Measurements from ENCODE around the gene AP4S1.

DNA sequence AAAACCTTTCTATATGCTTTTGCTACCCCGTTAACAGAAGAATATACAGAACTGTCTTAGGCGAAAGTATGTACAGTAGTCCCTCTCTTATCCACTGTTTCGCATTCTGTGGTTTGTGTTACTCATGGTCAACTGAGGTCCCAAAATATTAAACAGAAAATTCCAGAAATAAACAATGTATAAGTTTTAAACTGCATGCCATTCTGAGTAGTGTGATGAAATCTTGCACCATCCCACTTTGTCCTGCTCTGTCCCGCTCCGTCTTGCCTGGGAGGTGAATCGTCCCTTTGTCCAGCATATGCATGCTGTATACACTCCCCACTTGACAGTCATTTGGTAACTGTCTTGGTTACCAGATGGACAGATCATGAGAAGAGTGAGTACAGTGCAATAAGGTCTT lies 70.8 kb downstream of the AP4S1 start:
- TF ChIP-seq, protein P1, sequence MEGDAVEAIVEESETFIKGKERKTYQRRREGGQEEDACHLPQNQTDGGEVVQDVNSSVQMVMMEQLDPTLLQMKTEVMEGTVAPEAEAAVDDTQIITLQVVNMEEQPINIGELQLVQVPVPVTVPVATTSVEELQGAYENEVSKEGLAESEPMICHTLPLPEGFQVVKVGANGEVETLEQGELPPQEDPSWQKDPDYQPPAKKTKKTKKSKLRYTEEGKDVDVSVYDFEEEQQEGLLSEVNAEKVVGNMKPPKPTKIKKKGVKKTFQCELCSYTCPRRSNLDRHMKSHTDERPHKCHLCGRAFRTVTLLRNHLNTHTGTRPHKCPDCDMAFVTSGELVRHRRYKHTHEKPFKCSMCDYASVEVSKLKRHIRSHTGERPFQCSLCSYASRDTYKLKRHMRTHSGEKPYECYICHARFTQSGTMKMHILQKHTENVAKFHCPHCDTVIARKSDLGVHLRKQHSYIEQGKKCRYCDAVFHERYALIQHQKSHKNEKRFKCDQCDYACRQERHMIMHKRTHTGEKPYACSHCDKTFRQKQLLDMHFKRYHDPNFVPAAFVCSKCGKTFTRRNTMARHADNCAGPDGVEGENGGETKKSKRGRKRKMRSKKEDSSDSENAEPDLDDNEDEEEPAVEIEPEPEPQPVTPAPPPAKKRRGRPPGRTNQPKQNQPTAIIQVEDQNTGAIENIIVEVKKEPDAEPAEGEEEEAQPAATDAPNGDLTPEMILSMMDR (IDR thresholded peaks at IDR 0.05), result no peak
- TF ChIP-seq POLR2AphosphoS5 (IDR thresholded peaks at IDR 0.05; ENCODE audit: low read depth, low read length) (no peak), TCF7L2 (IDR thresholded peaks at IDR 0.05; ENCODE audit: low read depth, low read length) (no peak)
- TF ChIP-seq, protein P2, sequence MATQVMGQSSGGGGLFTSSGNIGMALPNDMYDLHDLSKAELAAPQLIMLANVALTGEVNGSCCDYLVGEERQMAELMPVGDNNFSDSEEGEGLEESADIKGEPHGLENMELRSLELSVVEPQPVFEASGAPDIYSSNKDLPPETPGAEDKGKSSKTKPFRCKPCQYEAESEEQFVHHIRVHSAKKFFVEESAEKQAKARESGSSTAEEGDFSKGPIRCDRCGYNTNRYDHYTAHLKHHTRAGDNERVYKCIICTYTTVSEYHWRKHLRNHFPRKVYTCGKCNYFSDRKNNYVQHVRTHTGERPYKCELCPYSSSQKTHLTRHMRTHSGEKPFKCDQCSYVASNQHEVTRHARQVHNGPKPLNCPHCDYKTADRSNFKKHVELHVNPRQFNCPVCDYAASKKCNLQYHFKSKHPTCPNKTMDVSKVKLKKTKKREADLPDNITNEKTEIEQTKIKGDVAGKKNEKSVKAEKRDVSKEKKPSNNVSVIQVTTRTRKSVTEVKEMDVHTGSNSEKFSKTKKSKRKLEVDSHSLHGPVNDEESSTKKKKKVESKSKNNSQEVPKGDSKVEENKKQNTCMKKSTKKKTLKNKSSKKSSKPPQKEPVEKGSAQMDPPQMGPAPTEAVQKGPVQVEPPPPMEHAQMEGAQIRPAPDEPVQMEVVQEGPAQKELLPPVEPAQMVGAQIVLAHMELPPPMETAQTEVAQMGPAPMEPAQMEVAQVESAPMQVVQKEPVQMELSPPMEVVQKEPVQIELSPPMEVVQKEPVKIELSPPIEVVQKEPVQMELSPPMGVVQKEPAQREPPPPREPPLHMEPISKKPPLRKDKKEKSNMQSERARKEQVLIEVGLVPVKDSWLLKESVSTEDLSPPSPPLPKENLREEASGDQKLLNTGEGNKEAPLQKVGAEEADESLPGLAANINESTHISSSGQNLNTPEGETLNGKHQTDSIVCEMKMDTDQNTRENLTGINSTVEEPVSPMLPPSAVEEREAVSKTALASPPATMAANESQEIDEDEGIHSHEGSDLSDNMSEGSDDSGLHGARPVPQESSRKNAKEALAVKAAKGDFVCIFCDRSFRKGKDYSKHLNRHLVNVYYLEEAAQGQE (IDR thresholded peaks at IDR 0.05; ENCODE audit: insufficient read depth in 1 of 2, low read depth in 2 of 2, low read length in 1 of 2), result no peak

Measured in Panc1 (cell line).